Endothelial cell of umbilical vein (primary cell): ENCODE measurements around the gene NTSR1. TPM values are rescaled to one million over a fixed set of nuclear protein-coding genes. Genes with fewer than 3 reads are reported as not detected.
A peak's percentile ranks its signal among the peaks of the same experiment; 100 is the strongest.

ENCODE experiments used
- BruUV-seq: library from RNA; stranded (reverse); fragments of 400-500 nt; replicated peaks from 2 replicates; lab custom pipeline; 2021; lab: Mats Ljungman, UMichigan
- CTCF ChIA-PET: fragments of 300-600, 350-600 bp; sonication (Branson Sonifier 250); formaldehyde crosslinking; loops from one replicate; lab custom pipeline; 2021; ENCODE audit warnings: antibody characterized with exemption, inconsistent platforms; lab: Charles Lee
- POLR2A ChIA-PET: fragments of 300-600, 350-600 bp; sonication (Branson Sonifier 250); formaldehyde crosslinking; loops from one replicate; lab custom pipeline; 2021; ENCODE audit warnings: antibody characterized with exemption, inconsistent platforms; lab: Charles Lee
- DNase-seq: peaks from one replicate; pipeline ENCODE4 v3.0.0-alpha.2; 2011; ENCODE audit warnings: low read depth, low spot score
- FAIRE-seq: peaks from 2 replicates; lab custom pipeline; 2011; peaks lifted over from hg19 to GRCh38; lab: Jason Lieb, UNC
- H2AFZ ChIP-seq: 2 replicates; pipeline ENCODE4 v1.6.0; 2012; ENCODE audit warnings: low read depth, low read length, control low read depth, inconsistent platforms
- H3K27ac ChIP-seq: 2 replicates; pipeline ENCODE4 v1.5.1; 2011; ENCODE audit warnings: low read depth, mild to moderate bottlenecking, control low read depth, low read length, moderate library complexity; ENCODE audit not compliant: insufficient read depth
- H3K27me3 ChIP-seq, 2 experiments: 2 replicates each; pipeline versions ENCODE4 v1.6.0 to v1.6.1; 2011; ENCODE audit warnings: low read length in 2 of 2, mixed read lengths in 1 of 2; ENCODE audit not compliant: control insufficient read depth in 2 of 2, insufficient read depth in 2 of 2
- H3K36me3 ChIP-seq, 2 experiments: 2 replicates in 1 of 2; 3 replicates in 1 of 2; pipeline ENCODE4 v1.5.1; 2011; ENCODE audit warnings: low read length in 2 of 2, mild to moderate bottlenecking in 1 of 2, moderate library complexity in 1 of 2; ENCODE audit not compliant: control insufficient read depth in 2 of 2, insufficient read depth in 2 of 2; ENCODE audit errors: extremely low read depth in 1 of 2
- H3K4me1 ChIP-seq: 3 replicates; pipeline ENCODE4 v1.5.1; 2011; ENCODE audit warnings: mild to moderate bottlenecking, low read length; ENCODE audit not compliant: control insufficient read depth, insufficient read depth; ENCODE audit errors: extremely low read depth
- H3K4me2 ChIP-seq: 2 replicates; pipeline ENCODE4 v1.6.1; 2011; ENCODE audit warnings: low read length, control low read depth, mixed read lengths; ENCODE audit not compliant: insufficient read depth
- H3K4me3 ChIP-seq, 3 experiments: fragments of 200-600 bp in 1 of 3; sonication (generic), shearing (Covaris generic) in 1 of 3; replicated peaks in 1 of 3; 2 replicates each; pipeline ENCODE4 v1.5.1; 2011 to 2016; ENCODE audit warnings: control low read depth in 3 of 3, low read length in 3 of 3, mild to moderate bottlenecking in 2 of 3, inconsistent platforms in 1 of 3, low read depth in 1 of 3, moderate library complexity in 1 of 3; ENCODE audit not compliant: insufficient read depth in 1 of 3
- H3K79me2 ChIP-seq: 2 replicates; pipeline ENCODE4 v1.6.0; 2012; ENCODE audit warnings: low read length, inconsistent platforms; ENCODE audit not compliant: control insufficient read depth, insufficient read depth
- H3K9ac ChIP-seq: replicated peaks from 2 replicates; pipeline ENCODE3; 2011; ENCODE audit warnings: low read length, control low read depth; ENCODE audit not compliant: insufficient read depth; ENCODE audit errors: extremely low read depth
- H3K9me1 ChIP-seq: replicated peaks from 3 replicates; pipeline ENCODE4 v1.6.0; 2011; ENCODE audit warnings: mild to moderate bottlenecking, low read length; ENCODE audit not compliant: control insufficient read depth, insufficient read depth; ENCODE audit errors: extremely low read depth
- H3K9me3 ChIP-seq: replicated peaks from 2 replicates; pipeline ENCODE4 v1.5.1; 2012; ENCODE audit warnings: low read length, inconsistent platforms; ENCODE audit not compliant: control insufficient read depth, insufficient read depth
- H4K20me1 ChIP-seq: replicated peaks from 2 replicates; pipeline ENCODE3; 2011; ENCODE audit warnings: mild to moderate bottlenecking, low read length; ENCODE audit not compliant: control insufficient read depth, insufficient read depth; ENCODE audit errors: extremely low read depth
- CTCF ChIP-seq, 2 donors: IDR thresholded peaks; 1 replicate in 1 of 2; 2 replicates in 1 of 2; pipeline ENCODE4 v1.5.1; 2011; ENCODE audit warnings: low read length in 2 of 2, mild to moderate bottlenecking in 2 of 2, moderate library complexity in 2 of 2, control low read depth in 1 of 2, inconsistent platforms in 1 of 2, low read depth in 1 of 2; ENCODE audit not compliant: insufficient read depth in 1 of 2; ENCODE audit errors: extremely low read depth in 1 of 2
- FOS ChIP-seq: IDR thresholded peaks from 2 replicates; pipeline ENCODE4 v1.6.1; 2011; ENCODE audit warnings: mild to moderate bottlenecking, low read length, moderate library complexity, borderline replicate concordance; ENCODE audit not compliant: insufficient read depth
- MAX ChIP-seq: IDR thresholded peaks from 2 replicates; pipeline ENCODE4 v1.6.1; 2011; ENCODE audit not compliant: insufficient read depth, insufficient read length
- MYC ChIP-seq: IDR thresholded peaks from one replicate; pipeline ENCODE4 v1.6.1; 2011; ENCODE audit warnings: mild to moderate bottlenecking, low read depth, low read length
- POLR2AphosphoS5 ChIP-seq: IDR thresholded peaks from 2 replicates; pipeline ENCODE4 v1.6.1; 2012; ENCODE audit warnings: low read depth, mild to moderate bottlenecking, control low read depth, low read length, moderate library complexity; ENCODE audit not compliant: insufficient read depth
- dilution Hi-C: fragments of 300-500 bp; cut with MboI; formaldehyde crosslinking; loops from one replicate; pipeline ENCODE4 v1.15.0; 2019; ENCODE audit warnings: low sequenced_read_pairs; ENCODE audit not compliant: extremely low pct_ligation_motif_present
- intact Hi-C: fragments of 100-400 bp; cut with micrococcal nuclease; formaldehyde crosslinking; loops from one replicate; pipeline ENCODE4 v1.10.0; 2022
- polyA plus RNA-seq, 4 experiments: library from polyadenylated mRNA; depleted of rRNA in 3 of 4; stranded (reverse) in 3 of 4; unstranded in 1 of 4; fragments of >200 nt; gene quantifications; 2 replicates each; pipeline versions ENCODE4 v1.2.1 to v1.2.3, GENCODE V29; 2011 to 2012; ENCODE audit warnings: missing spikeins in 1 of 4
- total RNA-seq: library from RNA; stranded (reverse); gene quantifications from 2 replicates; pipeline ENCODE4 v1.2.3, GENCODE V29; 2021

NTSR1 gene
- total and polyA plus RNA-seq, 2 donors (not counting 3 experiments of a cell fraction or from before 2014, with no cell fraction given) = 0.14 to 2.1 TPM

GRCh38 chr20:62668441-62669027 lies 40.1 kb upstream of the NTSR1 start:
- no peak overlapping the region for H3K4me3 ChIP-seq
- no TSS peak for BruUV-seq
- H3K4me2 ChIP-seq = no peak overlapping the region
- H3K4me1 ChIP-seq = peaks cover 13% of the 10 kb centered on the region
- intact Hi-C loops = loop anchor here (1.0 to 2.0 kb wide), 4 partner anchors 35 to 140 kb away; no protein-coding TSS in a partner anchor
- no peaks in the 10 kb centered on the region for H4K20me1 ChIP-seq
- TF ChIP-seq MYC = no peak
- TF ChIP-seq CTCF (IDR thresholded peaks at IDR 0.05; ENCODE audit: extremely low read depth in 1 of 2, insufficient read depth in 1 of 2, low read depth in 1 of 2, low read length in 2 of 2) = peak; percentile 87 to 91
- TF ChIP-seq MAX = no peak
- no peak for TF ChIP-seq POLR2AphosphoS5
- TF ChIP-seq FOS = no peak
- peak; percentile 96 for FAIRE-seq
- H2AFZ ChIP-seq = no peak overlapping the region
- no peak overlapping the region for H3K9ac ChIP-seq
- POLR2A ChIA-PET = no interaction called here
- H3K9me3 ChIP-seq = no peaks in the 10 kb centered on the region
- no peaks in the 10 kb centered on the region for H3K36me3 ChIP-seq
- H3K27ac ChIP-seq = no peak overlapping the region
- H3K79me2 ChIP-seq = no peaks in the 10 kb centered on the region
- peak; percentile 76 for DNase-seq
- H3K9me1 ChIP-seq = no peaks in the 10 kb centered on the region
- no peaks in the 10 kb centered on the region for H3K27me3 ChIP-seq
- CTCF ChIA-PET = interaction anchor here (1.2 to 9.2 kb wide), 8 partner anchors 10 to 140 kb away, joined by 5 to 120 read pairs (median 8); no protein-coding TSS in a partner anchor
- dilution Hi-C loops = no loop called here
